Activated CD4-positive, alpha-beta T cell treated with anti-CD3 and anti-CD28 coated beads, Interleukin-2, amount 50 U/mL, for 4 hours (primary cell): ENCODE results near the gene SIAH1.
"Not testable (repeated sequence)": the region's sequence is repeated elsewhere in the genome, so short reads cannot be mapped to it uniquely, and the experiment has no call there.

ENCODE experiments used
- DNase-seq, 2 experiments: peaks; one replicate each; pipeline ENCODE4 v3.0.0-alpha.2; 2020

The SIAH1 gene

DNA sequence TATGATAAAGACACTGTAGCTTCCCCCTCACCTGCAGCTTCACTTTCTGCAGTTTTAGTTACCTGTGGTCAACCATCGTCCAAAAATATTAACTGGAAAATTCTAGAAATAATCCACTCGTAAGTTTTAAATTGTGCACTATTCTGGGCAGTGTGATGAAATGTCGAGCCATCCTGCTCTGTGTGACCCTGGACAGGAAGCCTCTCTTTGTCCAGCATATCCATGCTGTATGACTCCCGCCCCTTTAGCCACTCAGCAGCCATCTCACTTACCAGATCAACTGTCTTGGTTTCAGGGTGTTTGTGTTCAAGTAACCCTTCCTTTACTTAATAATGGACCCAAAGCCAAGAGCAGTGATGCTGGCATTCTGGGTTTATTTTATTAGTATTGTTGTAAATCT, 56.1 kb downstream of the SIAH1 start:
- no peak for DNase-seq

DNA sequence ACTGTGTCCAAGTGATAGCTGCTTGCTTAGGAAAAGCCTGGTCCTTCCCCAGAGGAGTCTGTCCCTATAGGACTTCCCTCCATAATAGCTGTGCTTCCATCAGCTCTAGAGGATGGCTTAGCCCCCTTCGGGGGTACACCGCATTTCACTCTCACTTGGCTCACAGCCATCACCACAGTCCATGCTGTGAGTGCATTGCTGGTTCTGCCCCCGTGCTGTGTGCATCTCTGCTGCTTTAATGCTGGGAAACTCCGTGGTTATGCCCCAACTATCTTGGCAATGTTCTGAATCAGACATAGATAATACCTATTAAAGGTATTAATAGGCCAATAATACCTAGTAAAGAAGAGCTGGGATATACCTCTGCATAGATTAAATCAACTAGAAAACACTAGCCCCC, 58.3 kb downstream of the SIAH1 start:
- no peak for DNase-seq

DNA sequence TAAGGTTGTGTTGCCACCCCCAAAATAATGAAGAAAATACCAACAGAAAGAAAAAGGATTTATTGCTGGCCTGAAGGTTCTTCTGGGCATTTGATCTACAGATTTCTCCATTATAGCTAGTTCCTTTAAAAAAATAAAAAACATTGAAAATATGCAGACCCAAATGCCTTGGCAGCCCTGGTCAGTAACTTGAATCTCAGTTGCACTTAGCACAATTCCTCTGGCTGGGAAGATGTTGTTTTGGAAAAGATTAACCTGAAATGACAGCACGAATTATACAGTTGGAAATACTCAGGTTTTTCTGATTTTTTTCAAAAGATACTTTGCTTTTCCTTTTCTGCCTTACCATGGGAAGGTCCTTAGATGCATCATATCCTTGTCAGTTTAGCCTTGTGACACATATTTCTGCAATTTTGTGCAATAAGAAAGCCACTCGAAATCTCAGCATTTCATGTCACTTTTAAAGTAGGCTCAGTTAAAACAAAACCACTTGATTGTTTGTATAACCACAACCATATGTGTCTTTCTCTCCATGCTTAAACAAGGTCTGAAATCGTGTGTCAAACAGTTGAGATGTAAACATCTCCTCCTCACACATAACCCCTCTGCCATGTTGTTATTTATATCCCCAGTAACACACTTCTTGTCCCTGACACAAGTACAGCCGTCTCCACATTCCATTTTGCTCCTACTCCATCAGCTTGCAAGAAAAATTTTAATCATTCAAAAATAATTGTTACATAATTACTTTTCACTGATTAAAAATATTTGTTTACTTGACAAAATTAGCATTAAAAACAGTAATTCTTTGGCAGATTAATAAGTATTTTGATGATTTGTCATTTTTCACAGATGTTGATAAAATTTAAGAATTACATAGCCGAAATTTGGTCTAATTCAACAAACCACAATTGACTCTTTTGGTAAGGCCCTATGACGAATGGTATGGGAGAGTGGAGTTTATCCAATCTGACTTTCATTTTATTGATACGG, 61.1 kb downstream of the SIAH1 start:
- DNase-seq, result no peak

DNA sequence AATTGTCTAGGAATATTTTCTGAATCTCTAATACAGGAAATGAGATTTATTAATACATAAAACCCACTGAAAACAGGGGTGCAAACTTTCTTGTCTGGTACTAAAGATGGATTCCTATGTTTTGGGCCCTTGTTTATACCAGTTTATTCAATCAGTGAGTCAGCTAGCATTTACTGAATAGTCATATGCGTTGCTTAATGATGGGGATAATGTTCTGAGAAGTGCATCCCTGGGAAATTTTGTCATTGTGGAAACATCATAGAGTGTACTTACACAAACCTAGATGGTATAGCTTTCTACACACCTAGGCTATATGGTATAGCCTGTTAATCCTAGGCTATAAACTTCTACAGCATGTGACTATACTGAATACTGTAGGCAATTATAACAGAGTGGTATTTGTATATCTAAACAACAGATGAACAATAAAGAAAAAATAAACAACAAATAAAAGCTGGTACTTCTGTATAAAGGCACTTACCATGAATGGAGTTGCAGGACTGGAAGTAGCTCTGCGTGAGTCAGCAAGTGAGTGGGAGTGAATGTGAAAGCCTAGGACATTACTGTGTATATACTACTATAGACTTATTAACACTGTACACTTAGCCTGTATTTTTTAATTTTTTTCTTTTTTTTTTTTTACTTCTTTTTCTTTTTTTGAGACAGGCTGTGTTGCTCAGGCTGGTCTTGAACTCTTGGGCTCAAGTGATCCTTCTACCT, 63.7 kb downstream of the SIAH1 start:
- no peak for DNase-seq

DNA sequence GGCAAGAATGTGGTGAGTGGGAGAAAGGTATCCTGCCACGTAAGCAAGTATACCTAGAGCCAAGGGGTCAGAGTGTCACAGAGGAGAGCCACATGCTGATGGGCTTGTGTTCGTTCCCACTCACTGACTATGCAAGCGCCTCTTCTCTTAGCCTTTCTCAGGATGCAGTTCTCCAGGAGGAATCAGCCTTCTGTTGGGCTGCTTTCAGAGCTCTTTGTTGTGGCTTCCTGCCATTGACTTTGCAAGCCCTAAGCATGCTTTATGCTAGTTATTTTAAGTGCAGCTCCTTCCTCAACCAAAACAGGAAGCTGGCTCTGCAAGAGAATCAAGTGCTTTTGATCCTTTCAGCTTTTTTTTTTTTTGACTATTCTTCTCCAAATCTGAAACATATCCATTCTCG, 66.6 kb downstream of the SIAH1 start:
- DNase-seq, result no peak

DNA sequence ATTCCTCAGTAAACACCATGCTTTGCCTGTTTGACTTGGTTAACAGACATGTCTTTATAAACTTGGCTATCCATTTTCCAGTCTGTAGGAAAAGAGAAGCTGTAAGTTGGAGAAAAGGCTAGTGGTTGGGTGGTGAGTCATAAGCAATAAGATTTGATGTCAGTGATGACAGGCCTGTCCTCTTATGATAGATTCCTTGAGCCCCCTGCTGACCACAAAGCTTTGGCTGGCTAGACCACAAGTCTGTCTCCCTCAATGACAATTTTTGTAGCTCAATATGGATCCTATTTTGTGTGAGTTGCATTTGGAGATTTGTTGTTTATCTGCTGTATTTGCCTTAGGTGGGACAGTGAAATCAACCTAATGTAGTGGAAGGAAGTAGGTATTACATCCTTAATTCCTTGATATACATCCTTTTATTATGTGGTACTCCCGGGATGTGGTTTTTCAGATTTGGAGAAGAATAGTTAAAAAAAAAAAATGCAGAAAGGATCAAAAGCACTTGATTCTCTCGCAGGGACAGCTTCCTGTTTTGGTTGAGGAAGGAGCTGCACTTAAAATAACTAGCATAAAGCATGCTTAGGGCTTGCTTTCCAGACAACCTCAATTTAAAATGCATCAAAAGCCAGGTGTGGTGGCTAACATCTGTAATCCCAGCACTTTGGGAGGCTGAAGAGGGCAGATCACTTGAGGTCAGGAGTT, 67.4 kb downstream of the SIAH1 start:
- no peak for DNase-seq

DNA sequence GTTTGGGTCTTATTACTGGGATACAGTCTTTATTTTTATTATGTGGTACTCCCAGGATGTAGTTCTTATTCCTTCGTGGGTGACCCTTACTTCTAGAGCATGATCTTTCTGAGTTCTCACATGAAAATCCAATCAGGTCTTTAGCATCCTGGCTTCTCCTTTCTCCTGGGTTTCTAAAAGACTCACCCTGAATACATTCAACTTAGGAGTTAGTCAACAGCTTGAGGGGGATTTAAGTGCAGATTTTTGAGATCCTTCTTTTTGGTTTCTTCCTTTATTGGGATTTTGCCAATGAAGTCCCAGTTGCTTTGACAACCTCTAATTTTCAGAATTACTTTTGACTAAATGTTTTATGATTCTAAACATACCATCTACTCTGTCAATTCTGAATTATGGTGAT, 68.2 kb downstream of the SIAH1 start:
- no peak for DNase-seq

DNA sequence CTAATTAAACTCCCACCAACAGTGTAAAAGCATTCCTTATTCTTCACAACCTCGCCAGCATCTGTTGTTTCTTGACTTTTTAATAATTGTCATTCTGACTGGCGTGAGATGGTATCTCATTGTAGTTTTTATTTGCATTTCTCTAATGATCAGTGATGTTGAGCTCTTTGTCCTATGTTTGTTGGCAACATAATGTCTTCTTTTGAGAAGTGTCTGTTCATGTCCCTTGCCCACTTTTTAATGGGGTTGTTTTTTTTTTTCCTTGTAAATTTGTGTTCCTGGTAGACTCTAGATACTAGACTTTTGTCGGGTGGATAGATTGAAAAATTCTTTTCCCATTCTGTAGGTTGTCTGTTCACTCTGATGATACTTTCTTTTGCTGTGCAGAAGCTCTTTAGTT, 71.3 kb downstream of the SIAH1 start:
- not testable (repeated sequence) for DNase-seq

DNA sequence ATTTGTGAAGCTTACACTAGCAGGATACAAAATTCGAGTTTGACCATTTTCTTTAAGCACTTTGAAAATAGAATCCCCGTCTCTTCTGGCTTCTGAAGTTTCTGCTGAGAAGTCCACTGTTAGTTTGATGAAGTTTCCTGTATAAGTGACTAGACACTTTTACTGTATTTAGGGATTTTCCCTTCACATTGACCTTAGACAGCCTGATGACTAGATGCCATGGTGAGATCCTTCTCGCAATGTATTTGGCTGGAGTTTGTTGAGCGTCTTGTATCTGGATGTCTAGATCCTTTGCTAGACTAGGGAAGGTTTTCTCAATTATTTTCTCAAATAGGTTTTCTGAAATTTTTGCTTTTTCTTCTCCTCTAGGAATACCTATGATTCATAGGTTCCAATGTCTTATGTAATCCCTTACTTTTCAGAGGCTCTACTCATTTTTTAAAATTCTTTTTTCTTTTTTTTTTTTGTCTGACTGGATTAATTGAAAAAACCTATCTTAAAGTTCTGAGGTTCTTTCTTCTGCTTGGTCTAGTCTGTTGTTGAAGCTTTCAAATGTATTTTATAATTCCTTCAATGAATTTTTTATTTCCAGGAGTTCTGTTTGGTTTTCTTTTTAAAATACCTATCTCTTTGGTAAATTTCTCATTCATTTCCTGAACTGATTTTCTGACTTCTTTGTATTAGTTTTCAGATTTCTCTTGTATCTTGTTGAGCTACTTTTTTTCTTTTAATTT, 74.1 kb downstream of the SIAH1 start:
- no peak for DNase-seq
